ENCODE measurements around the gene ALX4. TPM values are rescaled to one million over a fixed set of nuclear protein-coding genes. Genes with fewer than 3 reads are reported as not detected.
A peak's percentile ranks its signal among the peaks of the same experiment; 100 is the strongest.

ALX4 gene
- total and polyA plus RNA-seq, 2 experiments from 2014 or later, result not detected

DNA sequence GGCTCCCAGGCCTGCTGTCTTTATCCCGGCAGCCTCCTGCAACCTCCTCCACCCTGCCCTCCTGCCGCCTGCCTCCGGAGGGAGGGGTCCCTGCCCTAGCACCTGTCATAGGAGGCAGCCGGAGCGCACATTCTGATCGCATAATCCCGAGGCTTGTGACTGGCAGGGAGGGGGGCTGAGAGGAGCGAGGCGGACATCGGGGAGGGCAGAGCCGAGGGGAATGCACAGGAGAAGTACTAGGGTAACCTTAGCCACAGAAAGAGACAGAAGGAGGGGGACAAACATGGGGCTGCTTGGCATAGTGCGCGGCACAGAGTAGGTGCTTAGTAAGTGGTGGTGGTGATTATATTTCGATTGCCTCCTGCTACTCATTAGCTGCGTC, 9.2 kb upstream of the ALX4 start:
- H4K20me1 ChIP-seq (replicated peaks; ENCODE audit: insufficient read depth), result peaks cover 15% of the 10 kb centered on the region
- no peak overlapping the region for H3K27ac ChIP-seq (ENCODE audit: low read depth)
- H3K79me2 ChIP-seq (replicated peaks; ENCODE audit: insufficient read depth), result no peaks in the 10 kb centered on the region
- Mint-ChIP-seq H3K4me1 (peaks cover 34% of the 10 kb centered on the region), H3K27me3 (ENCODE audit: insufficient read depth, low read depth, poor library complexity) (peaks cover 100% of the 10 kb centered on the region), H3K4me3 (peak overlapping the region; percentile 66), H3K9me3 (peaks cover 3% of the 10 kb centered on the region; the same call in 2 of the 3 replicates), H3K36me3 (ENCODE audit: low read depth) (no peaks in the 10 kb centered on the region; the same call in 2 of the 3 replicates), H3K27ac (no peak overlapping the region)
- H3K4me2 ChIP-seq, result peak overlapping the region; percentile 91
- peaks cover 100% of the 10 kb centered on the region for H3K27me3 ChIP-seq (ENCODE audit: insufficient read depth)
- peaks cover 6% of the 10 kb centered on the region; the same call in 1 of the 2 replicates for H3F3A ChIP-seq (replicated peaks; ENCODE audit: low read depth)
- ATAC-seq, result peak; percentile 13
- peaks cover 36% of the 10 kb centered on the region for H3K4me1 ChIP-seq (ENCODE audit: insufficient read depth)
- no peak overlapping the region for H2AFZ ChIP-seq
- TF ChIP-seq, protein P1, sequence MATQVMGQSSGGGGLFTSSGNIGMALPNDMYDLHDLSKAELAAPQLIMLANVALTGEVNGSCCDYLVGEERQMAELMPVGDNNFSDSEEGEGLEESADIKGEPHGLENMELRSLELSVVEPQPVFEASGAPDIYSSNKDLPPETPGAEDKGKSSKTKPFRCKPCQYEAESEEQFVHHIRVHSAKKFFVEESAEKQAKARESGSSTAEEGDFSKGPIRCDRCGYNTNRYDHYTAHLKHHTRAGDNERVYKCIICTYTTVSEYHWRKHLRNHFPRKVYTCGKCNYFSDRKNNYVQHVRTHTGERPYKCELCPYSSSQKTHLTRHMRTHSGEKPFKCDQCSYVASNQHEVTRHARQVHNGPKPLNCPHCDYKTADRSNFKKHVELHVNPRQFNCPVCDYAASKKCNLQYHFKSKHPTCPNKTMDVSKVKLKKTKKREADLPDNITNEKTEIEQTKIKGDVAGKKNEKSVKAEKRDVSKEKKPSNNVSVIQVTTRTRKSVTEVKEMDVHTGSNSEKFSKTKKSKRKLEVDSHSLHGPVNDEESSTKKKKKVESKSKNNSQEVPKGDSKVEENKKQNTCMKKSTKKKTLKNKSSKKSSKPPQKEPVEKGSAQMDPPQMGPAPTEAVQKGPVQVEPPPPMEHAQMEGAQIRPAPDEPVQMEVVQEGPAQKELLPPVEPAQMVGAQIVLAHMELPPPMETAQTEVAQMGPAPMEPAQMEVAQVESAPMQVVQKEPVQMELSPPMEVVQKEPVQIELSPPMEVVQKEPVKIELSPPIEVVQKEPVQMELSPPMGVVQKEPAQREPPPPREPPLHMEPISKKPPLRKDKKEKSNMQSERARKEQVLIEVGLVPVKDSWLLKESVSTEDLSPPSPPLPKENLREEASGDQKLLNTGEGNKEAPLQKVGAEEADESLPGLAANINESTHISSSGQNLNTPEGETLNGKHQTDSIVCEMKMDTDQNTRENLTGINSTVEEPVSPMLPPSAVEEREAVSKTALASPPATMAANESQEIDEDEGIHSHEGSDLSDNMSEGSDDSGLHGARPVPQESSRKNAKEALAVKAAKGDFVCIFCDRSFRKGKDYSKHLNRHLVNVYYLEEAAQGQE (IDR thresholded peaks at IDR 0.05; ENCODE audit: unreplicated experiment), result no peak
- TF ChIP-seq, protein P2, sequence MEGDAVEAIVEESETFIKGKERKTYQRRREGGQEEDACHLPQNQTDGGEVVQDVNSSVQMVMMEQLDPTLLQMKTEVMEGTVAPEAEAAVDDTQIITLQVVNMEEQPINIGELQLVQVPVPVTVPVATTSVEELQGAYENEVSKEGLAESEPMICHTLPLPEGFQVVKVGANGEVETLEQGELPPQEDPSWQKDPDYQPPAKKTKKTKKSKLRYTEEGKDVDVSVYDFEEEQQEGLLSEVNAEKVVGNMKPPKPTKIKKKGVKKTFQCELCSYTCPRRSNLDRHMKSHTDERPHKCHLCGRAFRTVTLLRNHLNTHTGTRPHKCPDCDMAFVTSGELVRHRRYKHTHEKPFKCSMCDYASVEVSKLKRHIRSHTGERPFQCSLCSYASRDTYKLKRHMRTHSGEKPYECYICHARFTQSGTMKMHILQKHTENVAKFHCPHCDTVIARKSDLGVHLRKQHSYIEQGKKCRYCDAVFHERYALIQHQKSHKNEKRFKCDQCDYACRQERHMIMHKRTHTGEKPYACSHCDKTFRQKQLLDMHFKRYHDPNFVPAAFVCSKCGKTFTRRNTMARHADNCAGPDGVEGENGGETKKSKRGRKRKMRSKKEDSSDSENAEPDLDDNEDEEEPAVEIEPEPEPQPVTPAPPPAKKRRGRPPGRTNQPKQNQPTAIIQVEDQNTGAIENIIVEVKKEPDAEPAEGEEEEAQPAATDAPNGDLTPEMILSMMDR (conservative IDR thresholded peaks at IDR 0.05; ENCODE audit: low read depth in 2 of 2), result no peak
- TF ChIP-seq EZH2 (IDR thresholded peaks at IDR 0.05; ENCODE audit: low read depth, unreplicated experiment) (peak; percentile 58), ZNF331 (CRISPR knock-in tag; IDR thresholded peaks at IDR 0.05; ENCODE audit: low read depth) (no peak), EZH2phosphoT487 (IDR thresholded peaks at IDR 0.05; ENCODE audit: unreplicated experiment) (peak; percentile 50), CREB1 (CRISPR knock-in tag; IDR thresholded peaks at IDR 0.05; ENCODE audit: low read depth) (no peak), ZNF114 (CRISPR knock-in tag; IDR thresholded peaks at IDR 0.05) (no peak)
- TF ChIP-seq, protein P3, sequence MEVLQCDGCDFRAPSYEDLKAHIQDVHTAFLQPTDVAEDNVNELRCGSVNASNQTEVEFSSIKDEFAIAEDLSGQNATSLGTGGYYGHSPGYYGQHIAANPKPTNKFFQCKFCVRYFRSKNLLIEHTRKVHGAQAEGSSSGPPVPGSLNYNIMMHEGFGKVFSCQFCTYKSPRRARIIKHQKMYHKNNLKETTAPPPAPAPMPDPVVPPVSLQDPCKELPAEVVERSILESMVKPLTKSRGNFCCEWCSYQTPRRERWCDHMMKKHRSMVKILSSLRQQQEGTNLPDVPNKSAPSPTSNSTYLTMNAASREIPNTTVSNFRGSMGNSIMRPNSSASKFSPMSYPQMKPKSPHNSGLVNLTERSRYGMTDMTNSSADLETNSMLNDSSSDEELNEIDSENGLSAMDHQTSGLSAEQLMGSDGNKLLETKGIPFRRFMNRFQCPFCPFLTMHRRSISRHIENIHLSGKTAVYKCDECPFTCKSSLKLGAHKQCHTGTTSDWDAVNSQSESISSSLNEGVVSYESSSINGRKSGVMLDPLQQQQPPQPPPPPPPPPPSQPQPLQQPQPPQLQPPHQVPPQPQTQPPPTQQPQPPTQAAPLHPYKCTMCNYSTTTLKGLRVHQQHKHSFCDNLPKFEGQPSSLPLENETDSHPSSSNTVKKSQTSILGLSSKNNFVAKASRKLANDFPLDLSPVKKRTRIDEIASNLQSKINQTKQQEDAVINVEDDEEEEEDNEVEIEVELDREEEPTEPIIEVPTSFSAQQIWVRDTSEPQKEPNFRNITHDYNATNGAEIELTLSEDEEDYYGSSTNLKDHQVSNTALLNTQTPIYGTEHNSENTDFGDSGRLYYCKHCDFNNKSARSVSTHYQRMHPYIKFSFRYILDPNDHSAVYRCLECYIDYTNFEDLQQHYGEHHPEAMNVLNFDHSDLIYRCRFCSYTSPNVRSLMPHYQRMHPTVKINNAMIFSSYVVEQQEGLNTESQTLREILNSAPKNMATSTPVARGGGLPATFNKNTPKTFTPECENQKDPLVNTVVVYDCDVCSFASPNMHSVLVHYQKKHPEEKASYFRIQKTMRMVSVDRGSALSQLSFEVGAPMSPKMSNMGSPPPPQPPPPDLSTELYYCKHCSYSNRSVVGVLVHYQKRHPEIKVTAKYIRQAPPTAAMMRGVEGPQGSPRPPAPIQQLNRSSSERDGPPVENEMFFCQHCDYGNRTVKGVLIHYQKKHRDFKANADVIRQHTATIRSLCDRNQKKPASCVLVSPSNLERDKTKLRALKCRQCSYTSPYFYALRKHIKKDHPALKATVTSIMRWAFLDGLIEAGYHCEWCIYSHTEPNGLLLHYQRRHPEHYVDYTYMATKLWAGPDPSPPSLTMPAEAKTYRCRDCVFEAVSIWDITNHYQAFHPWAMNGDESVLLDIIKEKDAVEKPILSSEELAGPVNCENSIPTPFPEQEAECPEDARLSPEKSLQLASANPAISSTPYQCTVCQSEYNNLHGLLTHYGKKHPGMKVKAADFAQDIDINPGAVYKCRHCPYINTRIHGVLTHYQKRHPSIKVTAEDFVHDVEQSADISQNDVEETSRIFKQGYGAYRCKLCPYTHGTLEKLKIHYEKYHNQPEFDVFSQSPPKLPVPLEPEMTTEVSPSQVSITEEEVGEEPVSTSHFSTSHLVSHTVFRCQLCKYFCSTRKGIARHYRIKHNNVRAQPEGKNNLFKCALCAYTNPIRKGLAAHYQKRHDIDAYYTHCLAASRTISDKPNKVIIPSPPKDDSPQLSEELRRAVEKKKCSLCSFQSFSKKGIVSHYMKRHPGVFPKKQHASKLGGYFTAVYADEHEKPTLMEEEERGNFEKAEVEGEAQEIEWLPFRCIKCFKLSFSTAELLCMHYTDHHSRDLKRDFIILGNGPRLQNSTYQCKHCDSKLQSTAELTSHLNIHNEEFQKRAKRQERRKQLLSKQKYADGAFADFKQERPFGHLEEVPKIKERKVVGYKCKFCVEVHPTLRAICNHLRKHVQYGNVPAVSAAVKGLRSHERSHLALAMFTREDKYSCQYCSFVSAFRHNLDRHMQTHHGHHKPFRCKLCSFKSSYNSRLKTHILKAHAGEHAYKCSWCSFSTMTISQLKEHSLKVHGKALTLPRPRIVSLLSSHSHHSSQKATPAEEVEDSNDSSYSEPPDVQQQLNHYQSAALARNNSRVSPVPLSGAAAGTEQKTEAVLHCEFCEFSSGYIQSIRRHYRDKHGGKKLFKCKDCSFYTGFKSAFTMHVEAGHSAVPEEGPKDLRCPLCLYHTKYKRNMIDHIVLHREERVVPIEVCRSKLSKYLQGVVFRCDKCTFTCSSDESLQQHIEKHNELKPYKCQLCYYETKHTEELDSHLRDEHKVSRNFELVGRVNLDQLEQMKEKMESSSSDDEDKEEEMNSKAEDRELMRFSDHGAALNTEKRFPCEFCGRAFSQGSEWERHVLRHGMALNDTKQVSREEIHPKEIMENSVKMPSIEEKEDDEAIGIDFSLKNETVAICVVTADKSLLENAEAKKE (CRISPR knock-in tag; IDR thresholded peaks at IDR 0.05), result no peak
- TF ChIP-seq, protein P4, sequence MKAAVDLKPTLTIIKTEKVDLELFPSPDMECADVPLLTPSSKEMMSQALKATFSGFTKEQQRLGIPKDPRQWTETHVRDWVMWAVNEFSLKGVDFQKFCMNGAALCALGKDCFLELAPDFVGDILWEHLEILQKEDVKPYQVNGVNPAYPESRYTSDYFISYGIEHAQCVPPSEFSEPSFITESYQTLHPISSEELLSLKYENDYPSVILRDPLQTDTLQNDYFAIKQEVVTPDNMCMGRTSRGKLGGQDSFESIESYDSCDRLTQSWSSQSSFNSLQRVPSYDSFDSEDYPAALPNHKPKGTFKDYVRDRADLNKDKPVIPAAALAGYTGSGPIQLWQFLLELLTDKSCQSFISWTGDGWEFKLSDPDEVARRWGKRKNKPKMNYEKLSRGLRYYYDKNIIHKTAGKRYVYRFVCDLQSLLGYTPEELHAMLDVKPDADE (IDR thresholded peaks at IDR 0.05), result no peak
- DNase-seq (ENCODE audit: low spot score), result peak; percentile 67
- H3K9me2 ChIP-seq (ENCODE audit: insufficient read depth), result no peaks in the 10 kb centered on the region
- H3K36me3 ChIP-seq (ENCODE audit: insufficient read depth), result no peaks in the 10 kb centered on the region
- peak overlapping the region; percentile 64 for H3K4me3 ChIP-seq

Data from GM23338 (cell line).